ENCODE measurements around the gene HMX1. TPM values are rescaled to one million over a fixed set of nuclear protein-coding genes. Genes with fewer than 3 reads are reported as not detected.

The HMX1 gene
- polyA plus RNA-seq, 1 donor (not counting 4 experiments of a cell fraction or from before 2014, with no cell fraction given) = not detected

DNA sequence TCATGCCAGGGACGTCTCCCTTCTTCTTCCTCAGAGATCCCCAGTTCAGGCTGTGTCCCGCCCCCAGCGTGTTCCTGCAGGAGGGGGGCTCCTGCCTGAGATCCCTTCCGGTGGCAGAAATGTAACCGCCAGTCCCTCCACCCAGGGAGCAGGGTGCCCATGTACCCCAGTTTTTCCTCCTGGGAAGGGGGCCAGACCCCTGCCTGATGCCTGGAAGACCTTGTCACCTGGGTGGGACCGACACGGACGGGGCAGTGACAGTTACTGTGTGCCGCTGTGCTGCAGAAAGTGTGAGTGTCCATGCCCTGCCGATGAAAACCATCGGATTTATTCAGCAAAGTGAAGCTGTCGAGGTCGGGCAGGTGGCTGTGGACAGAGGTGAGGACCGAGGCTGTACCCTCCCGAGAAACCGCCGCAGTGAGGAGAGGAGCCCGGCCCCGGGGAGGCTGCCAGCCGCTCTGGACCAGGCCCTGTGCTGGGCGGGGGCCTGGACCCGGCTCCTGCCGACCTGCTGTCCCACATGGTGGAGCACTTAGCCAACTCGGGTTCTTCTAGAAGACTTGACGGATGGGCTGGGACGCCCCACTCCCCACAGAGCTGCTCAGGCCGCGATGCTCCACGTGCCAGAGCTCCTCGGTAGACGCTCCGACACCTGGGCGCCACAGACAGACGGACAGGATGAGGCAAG, 36.7 kb upstream of the HMX1 start:
- H4K20me1 ChIP-seq (ENCODE audit: control insufficient read depth, extremely low read depth, insufficient read depth, low read length) = no peaks in the 10 kb centered on the region
- H2AFZ ChIP-seq (ENCODE audit: control insufficient read depth, low read length) = no peak overlapping the region
- no peak overlapping the region for H3K4me2 ChIP-seq (ENCODE audit: control insufficient read depth, extremely low read depth, insufficient read depth, low read depth, low read length)
- H3K27me3 ChIP-seq (ENCODE audit: control insufficient read depth, extremely low read depth, insufficient read depth, low read length) = peaks cover 3% of the 10 kb centered on the region
- no peak overlapping the region for H3K9ac ChIP-seq (ENCODE audit: control insufficient read depth, extremely low read depth, insufficient read depth, low read length)
- H3K4me3 ChIP-seq (ENCODE audit: control insufficient read depth in 2 of 3, extremely low read depth in 1 of 3, insufficient read depth in 2 of 3, low read depth in 1 of 3, low read length in 3 of 3) = no peak overlapping the region
- H3K27ac ChIP-seq (ENCODE audit: control insufficient read depth, insufficient read depth, low read length) = no peak overlapping the region
- H3K9me1 ChIP-seq (ENCODE audit: control insufficient read depth, extremely low read depth, insufficient read depth, low read length) = no peaks in the 10 kb centered on the region
- no peaks in the 10 kb centered on the region for H3K4me1 ChIP-seq (ENCODE audit: control insufficient read depth, extremely low read depth, insufficient read depth, low read length)
- no peak for DNase-seq (ENCODE audit: low read depth, low spot score)
- no peak for FAIRE-seq
- H3K9me3 ChIP-seq (ENCODE audit: control insufficient read depth, low read depth, low read length) = no peaks in the 10 kb centered on the region
- no peaks in the 10 kb centered on the region for H3K36me3 ChIP-seq (ENCODE audit: control insufficient read depth in 2 of 2, extremely low read depth in 1 of 2, insufficient read depth in 2 of 2, low read length in 2 of 2)
- H3K79me2 ChIP-seq (ENCODE audit: control insufficient read depth, insufficient read depth, low read length) = no peaks in the 10 kb centered on the region
- TF ChIP-seq EZH2 (IDR thresholded peaks at IDR 0.05; ENCODE audit: low read length) = no peak
- no peak for TF ChIP-seq CTCF (optimal IDR thresholded peaks at IDR 0.05 in 1 of 3, IDR thresholded peaks at IDR 0.05 in 1 of 3, conservative IDR thresholded peaks at IDR 0.05 in 1 of 3; ENCODE audit: extremely low read depth in 1 of 3, insufficient read depth in 2 of 3, low read length in 3 of 3)
- dilution Hi-C loops (cut with MboI; ENCODE audit: extremely low pct_ligation_motif_present, low sequenced_read_pairs) = no loop called here

GRCh38 chr4:8907596-8908205, 36.1 kb upstream of the HMX1 start:
- DNase-seq (ENCODE audit: low read depth, low spot score) (no peak), FAIRE-seq (no peak)
- H3K4me3 ChIP-seq (ENCODE audit: control insufficient read depth in 2 of 3, extremely low read depth in 1 of 3, insufficient read depth in 2 of 3, low read depth in 1 of 3, low read length in 3 of 3) = no peak overlapping the region
- H3K79me2 ChIP-seq (ENCODE audit: control insufficient read depth, insufficient read depth, low read length) = no peaks in the 10 kb centered on the region
- no peaks in the 10 kb centered on the region for H3K9me1 ChIP-seq (ENCODE audit: control insufficient read depth, extremely low read depth, insufficient read depth, low read length)
- no peak overlapping the region for H3K4me2 ChIP-seq (ENCODE audit: control insufficient read depth, extremely low read depth, insufficient read depth, low read depth, low read length)
- H3K9ac ChIP-seq (ENCODE audit: control insufficient read depth, extremely low read depth, insufficient read depth, low read length) = no peak overlapping the region
- H3K36me3 ChIP-seq (ENCODE audit: control insufficient read depth in 2 of 2, extremely low read depth in 1 of 2, insufficient read depth in 2 of 2, low read length in 2 of 2) = no peaks in the 10 kb centered on the region
- dilution Hi-C loops (cut with MboI; ENCODE audit: extremely low pct_ligation_motif_present, low sequenced_read_pairs) = no loop called here
- no peaks in the 10 kb centered on the region for H4K20me1 ChIP-seq (ENCODE audit: control insufficient read depth, extremely low read depth, insufficient read depth, low read length)
- H3K9me3 ChIP-seq (ENCODE audit: control insufficient read depth, low read depth, low read length) = no peaks in the 10 kb centered on the region
- no peak overlapping the region for H2AFZ ChIP-seq (ENCODE audit: control insufficient read depth, low read length)
- no peak overlapping the region for H3K27ac ChIP-seq (ENCODE audit: control insufficient read depth, insufficient read depth, low read length)
- H3K4me1 ChIP-seq (ENCODE audit: control insufficient read depth, extremely low read depth, insufficient read depth, low read length) = no peaks in the 10 kb centered on the region
- H3K27me3 ChIP-seq (ENCODE audit: control insufficient read depth, extremely low read depth, insufficient read depth, low read length) = peaks cover 3% of the 10 kb centered on the region
- TF ChIP-seq EZH2 (IDR thresholded peaks at IDR 0.05; ENCODE audit: low read length) (no peak), CTCF (optimal IDR thresholded peaks at IDR 0.05 in 1 of 3, IDR thresholded peaks at IDR 0.05 in 1 of 3, conservative IDR thresholded peaks at IDR 0.05 in 1 of 3; ENCODE audit: extremely low read depth in 1 of 3, insufficient read depth in 2 of 3, low read length in 3 of 3) (no peak)

All from keratinocyte (primary cell).